GM13976 (cell line): Measurements from ENCODE around the gene TPM4.
"Not testable (repeated sequence)": the region's sequence is repeated elsewhere in the genome, so short reads cannot be mapped to it uniquely, and the experiment has no call there.

Experiments
- DNase-seq: peaks from one replicate; pipeline ENCODE4 v3.0.0; 2012; ENCODE audit warnings: low spot score
- CTCF ChIP-seq: IDR thresholded peaks from 2 replicates; pipeline ENCODE4 v1.5.1; 2012; ENCODE audit warnings: borderline replicate concordance, mild to moderate bottlenecking; ENCODE audit not compliant: insufficient read depth; ENCODE audit errors: extremely low read depth, missing control alignments, control extremely low read depth
- in situ Hi-C: fragments of 300-500 bp; cut with MboI; formaldehyde crosslinking; loops from one replicate; pipeline ENCODE4 v1.12.0; 2022; ENCODE audit warnings: low sequenced_read_pairs, mixed read lengths, inconsistent platforms; ENCODE audit not compliant: unreplicated experiment

The TPM4 gene

GRCh38 chr19:16085115-16085514, 8.8 kb downstream of the TPM4 start:
- no peak for DNase-seq
- no peak for TF ChIP-seq CTCF
- in situ Hi-C loops = no loop called here

DNA sequence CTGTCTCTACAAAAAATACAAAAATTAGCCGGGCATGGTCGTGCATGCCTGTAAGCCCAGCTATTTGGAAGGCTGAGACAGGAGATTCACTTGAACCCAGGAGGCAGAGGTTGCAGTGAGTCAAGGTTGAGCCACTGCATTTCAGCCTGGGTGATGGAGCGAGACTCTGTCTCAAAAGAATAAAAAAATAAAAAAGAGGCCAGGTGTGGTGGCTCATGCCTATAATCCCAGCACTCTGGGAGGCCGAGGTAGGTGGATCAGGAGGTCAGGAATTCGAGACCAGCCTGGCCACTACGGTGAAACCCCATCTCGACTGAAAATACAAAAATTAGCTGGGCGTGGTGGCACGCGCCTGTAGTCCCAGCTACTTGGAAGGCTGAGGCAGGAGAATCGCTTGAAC, 11.1 kb downstream of the TPM4 start:
- DNase-seq, in situ Hi-C loops: not testable (repeated sequence)

GRCh38 chr19:16087940-16088339, 11.6 kb downstream of the TPM4 start:
- DNase-seq = no peak
- in situ Hi-C loops = no loop called here
- TF ChIP-seq CTCF = no peak

GRCh38 chr19:16088351-16089009, 12.2 kb downstream of the TPM4 start:
- in situ Hi-C loops = no loop called here
- DNase-seq = no peak
- TF ChIP-seq CTCF = no peak

DNA sequence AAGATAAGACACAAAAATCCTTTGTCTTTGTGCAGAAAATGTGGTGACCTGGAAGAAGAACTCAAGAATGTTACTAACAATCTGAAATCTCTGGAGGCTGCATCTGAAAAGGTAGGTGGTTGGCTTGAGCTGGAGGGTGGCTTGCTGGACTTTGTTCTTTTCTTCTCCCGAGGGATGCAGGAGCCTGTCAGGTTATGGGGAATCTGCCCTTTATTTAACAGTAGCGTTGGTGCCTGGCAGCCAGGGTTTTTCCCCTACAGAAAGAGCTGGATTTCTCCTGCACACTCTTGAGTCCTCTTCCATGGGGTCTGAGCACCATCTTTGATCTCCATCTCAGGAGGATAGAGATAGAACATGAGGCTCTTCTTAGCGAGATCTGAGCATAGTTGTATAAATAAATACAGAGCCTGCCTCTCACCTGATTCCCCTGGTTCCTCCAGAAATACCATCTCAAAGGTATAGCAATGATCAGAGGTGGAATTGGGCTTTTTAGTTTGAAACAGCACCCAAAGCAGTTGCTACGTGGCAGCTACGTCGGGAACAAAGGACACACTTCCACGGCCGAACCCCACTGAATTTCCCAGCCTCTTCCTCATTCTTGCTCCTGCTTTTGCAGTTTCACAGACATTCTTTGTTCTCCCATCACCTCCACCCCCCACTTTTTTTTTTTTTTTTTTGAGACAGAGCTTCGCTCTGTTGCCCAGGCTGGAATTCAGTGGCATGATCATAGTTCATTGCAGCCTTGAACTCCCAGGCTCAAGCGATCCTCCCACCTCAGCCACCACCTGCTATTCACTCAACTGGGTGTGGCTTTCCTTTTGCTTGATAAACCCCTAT, 12.9 kb downstream of the TPM4 start:
- DNase-seq = no peak
- TF ChIP-seq CTCF = no peak
- in situ Hi-C loops = no loop called here

DNA sequence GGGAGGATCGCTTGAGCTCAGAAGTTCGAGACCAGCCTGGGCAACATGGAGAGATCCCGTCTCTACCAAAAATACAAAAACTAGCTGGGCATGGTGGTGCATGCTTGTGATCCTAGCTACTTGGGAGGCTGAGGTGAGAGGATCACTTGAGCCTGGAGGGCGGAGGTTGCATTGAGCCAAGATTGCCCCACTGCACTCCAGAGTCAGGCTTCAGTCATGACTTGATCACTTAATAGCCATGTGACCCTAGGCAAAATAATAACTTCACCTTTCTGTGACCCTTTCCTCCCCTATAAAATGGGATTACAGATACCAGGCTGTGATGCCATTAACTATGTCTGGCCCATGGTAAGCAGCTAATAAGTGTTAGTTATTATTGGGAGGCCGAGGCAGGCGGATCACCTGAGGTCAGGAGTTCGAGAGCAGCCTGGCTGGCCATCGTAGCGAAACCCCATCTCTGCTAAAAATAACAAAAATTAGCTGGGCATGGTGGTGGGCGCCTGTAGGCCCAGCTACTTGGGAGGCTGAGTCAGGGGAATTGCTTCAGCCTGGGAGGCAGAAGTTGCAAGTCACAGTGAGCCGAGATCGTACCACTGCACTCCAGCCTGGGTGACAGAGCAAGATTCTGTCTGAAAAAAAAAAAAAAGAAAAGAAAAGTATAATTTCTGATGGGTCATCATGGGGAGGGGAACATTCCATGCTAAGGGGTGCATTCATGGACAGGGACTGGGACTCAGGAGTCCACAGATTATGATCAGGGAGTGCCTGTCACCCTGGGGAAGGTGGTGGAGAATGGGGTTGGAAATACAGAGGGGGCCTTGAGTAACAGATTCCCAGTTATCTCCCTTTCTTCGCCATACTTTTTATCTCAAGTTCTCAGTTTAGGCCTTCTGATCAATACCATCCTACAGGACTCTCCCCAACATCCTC, 15.5 kb downstream of the TPM4 start:
- no peak for TF ChIP-seq CTCF
- DNase-seq = no peak
- in situ Hi-C loops = no loop called here
